Mucosa of rectum (tissue), 2 donors: Measurements from ENCODE around the gene COL16A1.
A peak's percentile ranks its signal among the peaks of the same experiment; 100 is the strongest.

Experiments used
- H3K27ac ChIP-seq, 2 donors: one replicate each; pipeline ENCODE4 v1.7.0; 2013; ENCODE audit warnings: inconsistent platforms in 2 of 2, low read depth in 2 of 2, low read length in 2 of 2
- H3K27me3 ChIP-seq, 2 donors: one replicate each; pipeline ENCODE4 v1.7.0; 2013; ENCODE audit warnings: low read length in 2 of 2; ENCODE audit not compliant: control insufficient read depth in 2 of 2, insufficient read depth in 2 of 2
- H3K36me3 ChIP-seq, 2 donors: one replicate each; pipeline ENCODE4 v1.7.0; 2013; ENCODE audit warnings: low read length in 2 of 2; ENCODE audit not compliant: control insufficient read depth in 2 of 2, insufficient read depth in 2 of 2
- H3K4me1 ChIP-seq, 2 donors: one replicate each; pipeline ENCODE4 v1.7.0; 2013; ENCODE audit warnings: low read length in 2 of 2, mild to moderate bottlenecking in 1 of 2; ENCODE audit not compliant: control insufficient read depth in 2 of 2, insufficient read depth in 2 of 2
- H3K4me3 ChIP-seq, 2 donors: one replicate each; pipeline ENCODE4 v1.7.0; 2013; ENCODE audit warnings: low read length in 2 of 2
- H3K9ac ChIP-seq, 2 donors: one replicate each; pipeline ENCODE4 v1.7.0; 2013; ENCODE audit warnings: low read length in 2 of 2, low read depth in 1 of 2, mild to moderate bottlenecking in 1 of 2
- H3K9me3 ChIP-seq, 2 donors: one replicate each; pipeline ENCODE4 v1.7.0; 2013; ENCODE audit warnings: low read length in 2 of 2; ENCODE audit not compliant: control insufficient read depth in 2 of 2
- donor health status: healthy.
- donor health status: Normal muscosa, but diverticular disease.

The COL16A1 gene

GRCh38 chr1:31620631-31621497 lies 83.0 kb downstream of the COL16A1 start:
- Histone ChIP-seq H3K4me1 (no peaks in the 10 kb centered on the region), H3K27ac (no peak overlapping the region), H3K9me3 (no peaks in the 10 kb centered on the region), H3K27me3 (peaks cover 9 to 10% of the 10 kb centered on the region in 2 donors), H3K4me3 (no peak overlapping the region), H3K36me3 (no peaks in the 10 kb centered on the region), H3K9ac (no peak overlapping the region)

GRCh38 chr1:31618916-31619846 lies 84.6 kb downstream of the COL16A1 start:
- no peaks in the 10 kb centered on the region for H3K4me1 ChIP-seq
- no peak overlapping the region for H3K4me3 ChIP-seq
- H3K9me3 ChIP-seq, result no peaks in the 10 kb centered on the region
- no peak overlapping the region for H3K27ac ChIP-seq
- no peak overlapping the region for H3K9ac ChIP-seq
- H3K27me3 ChIP-seq, result peaks cover 10% of the 10 kb centered on the region in 2 donors
- no peaks in the 10 kb centered on the region for H3K36me3 ChIP-seq

GRCh38 chr1:31617916-31618746 lies 85.7 kb downstream of the COL16A1 start:
- Histone ChIP-seq H3K9ac (peak overlapping the region in 1 of 2 donors; percentile 26), H3K9me3 (no peaks in the 10 kb centered on the region), H3K27ac (no peak overlapping the region), H3K4me3 (peak overlapping the region in 1 of 2 donors; percentile 46), H3K36me3 (no peaks in the 10 kb centered on the region), H3K4me1 (no peaks in the 10 kb centered on the region), H3K27me3 (peaks cover 10% of the 10 kb centered on the region in 2 donors)

- Histone ChIP-seq H3K27me3 (peaks cover 10% of the 10 kb centered on the region in 2 donors), H3K4me1 (no peaks in the 10 kb centered on the region), H3K4me3 (peak within 1 kb of the TSS in 1 of 2 donors; percentile 46), H3K27ac (no peak within 1 kb of the TSS), H3K9ac (peak within 1 kb of the TSS in 1 of 2 donors; percentile 26), H3K36me3 (no peaks in the 10 kb centered on the region), H3K9me3 (no peaks in the 10 kb centered on the region)
These were observed 86.5 kb downstream of the COL16A1 start, which contains the start of gene HCRTR1 for GRCh38 chr1:31617218-31617915. TSS of gene HCRTR1 (plus strand) at chr1:31617689. CDS start at chr1:31619193, 1,504 bp downstream.

GRCh38 chr1:31615939-31616338 lies 87.9 kb downstream of the COL16A1 start:
- Histone ChIP-seq H3K9ac (no peak overlapping the region), H3K9me3 (no peaks in the 10 kb centered on the region), H3K4me1 (no peaks in the 10 kb centered on the region), H3K4me3 (no peak overlapping the region), H3K27me3 (peaks cover 10% of the 10 kb centered on the region in 2 donors), H3K36me3 (no peaks in the 10 kb centered on the region), H3K27ac (no peak overlapping the region)

- Histone ChIP-seq H3K4me1 (no peaks in the 10 kb centered on the region), H3K4me3 (no peak overlapping the region), H3K27ac (no peak overlapping the region), H3K27me3 (peaks cover 10% of the 10 kb centered on the region in 2 donors), H3K9ac (no peak overlapping the region), H3K9me3 (no peaks in the 10 kb centered on the region), H3K36me3 (no peaks in the 10 kb centered on the region)
These were observed 88.4 kb downstream of the COL16A1 start for GRCh38 chr1:31615414-31615813.

GRCh38 chr1:31614414-31615005 lies 89.3 kb downstream of the COL16A1 start:
- H3K4me3 ChIP-seq, result no peak overlapping the region
- H3K9me3 ChIP-seq, result no peaks in the 10 kb centered on the region
- no peak overlapping the region for H3K9ac ChIP-seq
- peaks cover 10% of the 10 kb centered on the region in 2 donors for H3K27me3 ChIP-seq
- no peaks in the 10 kb centered on the region for H3K4me1 ChIP-seq
- H3K36me3 ChIP-seq, result no peaks in the 10 kb centered on the region
- H3K27ac ChIP-seq, result no peak overlapping the region

- H3K27me3 ChIP-seq, result no peaks in the 10 kb centered on the region
- H3K4me1 ChIP-seq, result no peaks in the 10 kb centered on the region
- no peak overlapping the region for H3K27ac ChIP-seq
- no peak overlapping the region for H3K9ac ChIP-seq
- no peak overlapping the region for H3K4me3 ChIP-seq
- no peaks in the 10 kb centered on the region for H3K36me3 ChIP-seq
- H3K9me3 ChIP-seq, result no peaks in the 10 kb centered on the region
These were observed 94.2 kb downstream of the COL16A1 start for GRCh38 chr1:31609514-31610118.
